Measurements from ENCODE around the gene FCHSD2. TPM values are rescaled to one million over a fixed set of nuclear protein-coding genes. Genes with fewer than 3 reads are reported as not detected.

The FCHSD2 gene
- total RNA-seq, 1 experiment from 2014 or later = 22.6 TPM

DNA sequence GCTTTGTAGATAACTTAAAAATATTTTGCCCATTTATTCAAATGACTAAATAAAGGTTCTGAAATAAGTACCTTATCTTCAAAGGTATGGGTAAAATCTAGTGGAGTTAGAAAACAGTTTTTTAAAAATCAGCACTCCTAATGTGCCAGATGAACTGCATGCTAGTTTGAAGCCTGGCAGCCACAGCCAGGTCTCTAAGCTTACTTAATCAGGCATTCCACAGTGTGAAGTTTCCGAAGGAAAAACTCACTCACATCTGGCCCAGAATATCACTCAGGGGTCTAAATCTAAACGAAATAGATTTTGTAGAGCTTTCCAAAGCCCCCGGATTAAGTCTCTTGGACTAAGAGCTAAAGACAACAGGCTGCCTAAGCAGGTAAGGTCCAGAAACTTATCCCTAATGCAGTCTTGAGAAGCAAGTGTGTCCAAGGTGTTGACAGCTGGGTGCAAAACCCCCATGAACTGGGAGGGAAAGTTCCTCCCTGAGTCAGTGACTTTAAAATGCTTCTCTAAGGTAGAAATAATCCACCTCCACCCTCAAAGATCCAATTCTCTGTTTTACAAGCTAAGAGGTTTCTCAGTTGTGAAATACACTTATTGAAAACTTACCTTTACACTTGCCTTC, 157.6 kb downstream of the FCHSD2 start:
- no peak overlapping the region for H3K4me3 ChIP-seq
- no peak overlapping the region for H3K27ac ChIP-seq
- ChIA-PET POLR2A (ENCODE audit: unreplicated experiment) (no interaction called here), CTCF (no interaction called here)
- no peaks in the 10 kb centered on the region for H3K4me1 ChIP-seq (replicated peaks; ENCODE audit: insufficient read depth)
- no peaks in the 10 kb centered on the region for H4K20me1 ChIP-seq (ENCODE audit: insufficient read depth)
- no TSS peak for BruUV-seq (replicated peaks)
- no peaks in the 10 kb centered on the region for H3K79me2 ChIP-seq (ENCODE audit: low read depth)
- H3K27me3 ChIP-seq (ENCODE audit: insufficient read depth, low read depth) = no peaks in the 10 kb centered on the region
- no peak for TF ChIP-seq EZH2 (IDR thresholded peaks at IDR 0.05; ENCODE audit: low read depth)
- TF ChIP-seq, protein P1, sequence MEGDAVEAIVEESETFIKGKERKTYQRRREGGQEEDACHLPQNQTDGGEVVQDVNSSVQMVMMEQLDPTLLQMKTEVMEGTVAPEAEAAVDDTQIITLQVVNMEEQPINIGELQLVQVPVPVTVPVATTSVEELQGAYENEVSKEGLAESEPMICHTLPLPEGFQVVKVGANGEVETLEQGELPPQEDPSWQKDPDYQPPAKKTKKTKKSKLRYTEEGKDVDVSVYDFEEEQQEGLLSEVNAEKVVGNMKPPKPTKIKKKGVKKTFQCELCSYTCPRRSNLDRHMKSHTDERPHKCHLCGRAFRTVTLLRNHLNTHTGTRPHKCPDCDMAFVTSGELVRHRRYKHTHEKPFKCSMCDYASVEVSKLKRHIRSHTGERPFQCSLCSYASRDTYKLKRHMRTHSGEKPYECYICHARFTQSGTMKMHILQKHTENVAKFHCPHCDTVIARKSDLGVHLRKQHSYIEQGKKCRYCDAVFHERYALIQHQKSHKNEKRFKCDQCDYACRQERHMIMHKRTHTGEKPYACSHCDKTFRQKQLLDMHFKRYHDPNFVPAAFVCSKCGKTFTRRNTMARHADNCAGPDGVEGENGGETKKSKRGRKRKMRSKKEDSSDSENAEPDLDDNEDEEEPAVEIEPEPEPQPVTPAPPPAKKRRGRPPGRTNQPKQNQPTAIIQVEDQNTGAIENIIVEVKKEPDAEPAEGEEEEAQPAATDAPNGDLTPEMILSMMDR (conservative IDR thresholded peaks at IDR 0.05) = no peak
- H2AFZ ChIP-seq = no peak overlapping the region
- H3K9me3 ChIP-seq (ENCODE audit: insufficient read depth, low read depth) = no peaks in the 10 kb centered on the region
- no peaks in the 10 kb centered on the region for H3K36me3 ChIP-seq (ENCODE audit: low read depth)
- no peak for DNase-seq
- intact Hi-C loops (cut with micrococcal nuclease; ENCODE audit: unreplicated experiment) = no loop called here
- no peaks in the 10 kb centered on the region for H3F3A ChIP-seq (ENCODE audit: insufficient read depth, low read depth)
- no peaks in the 10 kb centered on the region for H3K9me2 ChIP-seq (ENCODE audit: insufficient read depth)
- no peak overlapping the region for H3K4me2 ChIP-seq

DNA sequence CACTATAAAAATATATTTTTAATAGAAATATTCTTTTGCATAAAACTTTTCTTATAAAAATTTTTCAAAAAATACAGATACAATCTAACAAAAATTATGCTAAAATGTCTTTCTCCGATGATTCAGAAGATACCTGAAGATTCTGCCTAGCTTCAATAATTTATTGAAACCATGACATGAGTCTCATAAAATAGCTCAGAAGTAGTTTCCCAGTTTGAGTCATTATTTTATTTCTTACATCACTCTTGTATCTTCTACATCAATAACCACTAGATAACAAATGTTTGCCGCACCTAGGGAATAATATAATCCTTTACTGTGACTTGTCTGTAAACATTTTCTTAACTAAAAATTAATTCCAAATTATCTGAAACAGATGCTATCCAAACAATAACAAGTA, 158.6 kb downstream of the FCHSD2 start:
- no peaks in the 10 kb centered on the region for H3K9me2 ChIP-seq (ENCODE audit: insufficient read depth)
- no peaks in the 10 kb centered on the region for H3F3A ChIP-seq (ENCODE audit: insufficient read depth, low read depth)
- BruUV-seq (replicated peaks) = no TSS peak
- H3K4me1 ChIP-seq (replicated peaks; ENCODE audit: insufficient read depth) = no peaks in the 10 kb centered on the region
- ChIA-PET POLR2A (ENCODE audit: unreplicated experiment) (interaction anchor here (0.6 kb wide), 1 partner anchor 11 kb away, joined by 3 read pairs; no protein-coding TSS in a partner anchor), CTCF (no interaction called here)
- H3K36me3 ChIP-seq (ENCODE audit: low read depth) = no peaks in the 10 kb centered on the region
- H3K27ac ChIP-seq = no peak overlapping the region
- TF ChIP-seq, protein P1 (conservative IDR thresholded peaks at IDR 0.05) = no peak
- TF ChIP-seq EZH2 (IDR thresholded peaks at IDR 0.05; ENCODE audit: low read depth) = no peak
- H3K9me3 ChIP-seq (ENCODE audit: insufficient read depth, low read depth) = no peaks in the 10 kb centered on the region
- no peak for DNase-seq
- no peak overlapping the region for H3K4me3 ChIP-seq
- no peak overlapping the region for H3K4me2 ChIP-seq
- intact Hi-C loops (cut with micrococcal nuclease; ENCODE audit: unreplicated experiment) = no loop called here
- no peaks in the 10 kb centered on the region for H3K27me3 ChIP-seq (ENCODE audit: insufficient read depth, low read depth)
- no peaks in the 10 kb centered on the region for H3K79me2 ChIP-seq (ENCODE audit: low read depth)
- H4K20me1 ChIP-seq (ENCODE audit: insufficient read depth) = no peaks in the 10 kb centered on the region
- H2AFZ ChIP-seq = no peak overlapping the region

- ChIA-PET POLR2A (ENCODE audit: unreplicated experiment) (no interaction called here), CTCF (no interaction called here)
- Histone ChIP-seq H3K9me2 (ENCODE audit: insufficient read depth) (no peaks in the 10 kb centered on the region), H3K27ac (no peak overlapping the region), H3K79me2 (ENCODE audit: low read depth) (no peaks in the 10 kb centered on the region), H3K27me3 (ENCODE audit: insufficient read depth, low read depth) (no peaks in the 10 kb centered on the region), H3K36me3 (ENCODE audit: low read depth) (no peaks in the 10 kb centered on the region), H3F3A (ENCODE audit: insufficient read depth, low read depth) (no peaks in the 10 kb centered on the region; the same call in 1 of the 2 replicates), H3K4me1 (replicated peaks; ENCODE audit: insufficient read depth) (no peaks in the 10 kb centered on the region), H2AFZ (no peak overlapping the region), H3K9me3 (ENCODE audit: insufficient read depth, low read depth) (no peaks in the 10 kb centered on the region), H4K20me1 (ENCODE audit: insufficient read depth) (no peaks in the 10 kb centered on the region), H3K4me3 (no peak overlapping the region), H3K4me2 (no peak overlapping the region)
- intact Hi-C loops (cut with micrococcal nuclease; ENCODE audit: unreplicated experiment) = no loop called here
- BruUV-seq (replicated peaks) = no TSS peak
- TF ChIP-seq, protein P1 (conservative IDR thresholded peaks at IDR 0.05) = no peak
- TF ChIP-seq EZH2 (IDR thresholded peaks at IDR 0.05; ENCODE audit: low read depth) = no peak
- DNase-seq = no peak
Observed at GRCh38 chr11:72981971-72982685, 160.0 kb downstream of the FCHSD2 start.

Measured in PC-9 (cell line).